Measurements from ENCODE around the gene PRKCQ.

Gene PRKCQ

GRCh38 chr10:6399879-6400278 lies 180.2 kb downstream of the PRKCQ start:
- H3K9me3 ChIP-seq (ENCODE audit: insufficient read depth, low read length) = no peaks in the 10 kb centered on the region
- H3K9ac ChIP-seq (ENCODE audit: low read length) = no peak overlapping the region
- H3K27ac ChIP-seq (ENCODE audit: low read depth, low read length) = no peak overlapping the region

GRCh38 chr10:6399231-6399741 lies 180.8 kb downstream of the PRKCQ start:
- H4K20me1 ChIP-seq (ENCODE audit: low read depth, low read length) = no peaks in the 10 kb centered on the region
- H3K4me3 ChIP-seq (ENCODE audit: insufficient read depth, low read length, poor library complexity, severe bottlenecking) = no peak overlapping the region
- no peaks in the 10 kb centered on the region for H3F3A ChIP-seq (ENCODE audit: insufficient read depth)
- no peak overlapping the region for H3K27ac ChIP-seq (ENCODE audit: low read depth, low read length)
- H2AFZ ChIP-seq (ENCODE audit: low read depth, low read length, severe bottlenecking) = no peak overlapping the region
- TF ChIP-seq CTCF (IDR thresholded peaks at IDR 0.05; ENCODE audit: insufficient read depth, low read length, poor library complexity, severe bottlenecking) = no peak
- TF ChIP-seq EZH2phosphoT487 (conservative IDR thresholded peaks at IDR 0.05; ENCODE audit: low read length) = no peak
- no peaks in the 10 kb centered on the region for H3K27me3 ChIP-seq (ENCODE audit: low read length)
- no peaks in the 10 kb centered on the region for H3K9me2 ChIP-seq (replicated peaks; ENCODE audit: insufficient read depth, low read length)
- H3K79me2 ChIP-seq (ENCODE audit: insufficient read depth, low read length) = no peaks in the 10 kb centered on the region
- H3K9me3 ChIP-seq (ENCODE audit: insufficient read depth, low read length) = no peaks in the 10 kb centered on the region
- H3K36me3 ChIP-seq (ENCODE audit: low read length) = no peaks in the 10 kb centered on the region
- no peak overlapping the region for H3K4me2 ChIP-seq (ENCODE audit: low read depth, low read length, poor library complexity, severe bottlenecking)
- no peak overlapping the region for H3K9ac ChIP-seq (ENCODE audit: low read length)

More at GRCh38 chr10:6399879-6400278, 180.2 kb downstream of the PRKCQ start:
- Histone ChIP-seq H3K9me2 (replicated peaks; ENCODE audit: insufficient read depth, low read length) (no peaks in the 10 kb centered on the region), H4K20me1 (ENCODE audit: low read depth, low read length) (no peaks in the 10 kb centered on the region), H2AFZ (ENCODE audit: low read depth, low read length, severe bottlenecking) (no peak overlapping the region), H3F3A (ENCODE audit: insufficient read depth) (no peaks in the 10 kb centered on the region), H3K27me3 (ENCODE audit: low read length) (no peaks in the 10 kb centered on the region), H3K79me2 (ENCODE audit: insufficient read depth, low read length) (no peaks in the 10 kb centered on the region), H3K36me3 (ENCODE audit: low read length) (no peaks in the 10 kb centered on the region), H3K4me2 (ENCODE audit: low read depth, low read length, poor library complexity, severe bottlenecking) (no peak overlapping the region), H3K4me3 (ENCODE audit: insufficient read depth, low read length, poor library complexity, severe bottlenecking) (no peak overlapping the region)
- TF ChIP-seq EZH2phosphoT487 (conservative IDR thresholded peaks at IDR 0.05; ENCODE audit: low read length) (no peak), CTCF (IDR thresholded peaks at IDR 0.05; ENCODE audit: insufficient read depth, low read length, poor library complexity, severe bottlenecking) (no peak)

- Histone ChIP-seq H3K27me3 (ENCODE audit: low read length) (no peaks in the 10 kb centered on the region), H3K36me3 (ENCODE audit: low read length) (no peaks in the 10 kb centered on the region), H3K9ac (ENCODE audit: low read length) (no peak overlapping the region), H3K27ac (ENCODE audit: low read depth, low read length) (no peak overlapping the region), H3K4me2 (ENCODE audit: low read depth, low read length, poor library complexity, severe bottlenecking) (no peak overlapping the region), H3K79me2 (ENCODE audit: insufficient read depth, low read length) (no peaks in the 10 kb centered on the region), H3K4me3 (ENCODE audit: insufficient read depth, low read length, poor library complexity, severe bottlenecking) (no peak overlapping the region), H2AFZ (ENCODE audit: low read depth, low read length, severe bottlenecking) (no peak overlapping the region), H4K20me1 (ENCODE audit: low read depth, low read length) (no peaks in the 10 kb centered on the region), H3K9me2 (replicated peaks; ENCODE audit: insufficient read depth, low read length) (no peaks in the 10 kb centered on the region), H3K9me3 (ENCODE audit: insufficient read depth, low read length) (no peaks in the 10 kb centered on the region), H3F3A (ENCODE audit: insufficient read depth) (no peaks in the 10 kb centered on the region)
- TF ChIP-seq EZH2phosphoT487 (conservative IDR thresholded peaks at IDR 0.05; ENCODE audit: low read length) (no peak), CTCF (IDR thresholded peaks at IDR 0.05; ENCODE audit: insufficient read depth, low read length, poor library complexity, severe bottlenecking) (no peak)
Observed at GRCh38 chr10:6398399-6398798, 181.7 kb downstream of the PRKCQ start.
